HEK293 (cell line): ENCODE measurements around the gene TMIE.

Source experiments
- ATF2 ChIP-seq: fragments of 450-650 bp; formaldehyde crosslinking; IDR thresholded peaks from 2 replicates; pipeline ENCODE4 v1.5.1; 2016; ENCODE audit warnings: missing biosample characterization, missing genetic modification characterization, low read depth
- CTCF ChIP-seq: fragments of 450-650 bp; formaldehyde crosslinking; IDR thresholded peaks from 2 replicates; pipeline ENCODE4 v1.5.1; 2016; ENCODE audit warnings: missing biosample characterization, missing genetic modification characterization
- ZNF266 ChIP-seq: fragments of 450-650 bp; formaldehyde crosslinking; IDR thresholded peaks from 2 replicates; pipeline ENCODE4 v1.5.1; 2016; ENCODE audit warnings: missing biosample characterization, missing genetic modification characterization, low read depth
- ZNF274 ChIP-seq, 2 experiments: fragments of 200-500 bp in 1 of 2; fragments of 450-650 bp in 1 of 2; sonication (Bioruptor generic) in 1 of 2; formaldehyde crosslinking in 1 of 2; IDR thresholded peaks; 2 replicates each; pipeline versions ENCODE4 v1.5.1 to v1.6.1; 2014 to 2016; ENCODE audit warnings: borderline replicate concordance in 1 of 2, inconsistent platforms in 1 of 2, low read length in 1 of 2, missing biosample characterization in 1 of 2, missing genetic modification characterization in 1 of 2
- ZNF580 ChIP-seq: fragments of 450-650 bp; formaldehyde crosslinking; IDR thresholded peaks from 2 replicates; pipeline ENCODE4 v1.5.1; 2016; ENCODE audit warnings: missing biosample characterization, missing genetic modification characterization
- ZNF776 ChIP-seq: fragments of 450-650 bp; formaldehyde crosslinking; IDR thresholded peaks from 2 replicates; pipeline ENCODE4 v1.5.0; 2017; ENCODE audit warnings: missing biosample characterization, missing genetic modification characterization, borderline replicate concordance

- TF ChIP-seq ZNF776 (tag by site-specific recombination) (no peak), ZNF266 (tag by site-specific recombination) (no peak), CTCF (tag by site-specific recombination) (no peak), ATF2 (tag by site-specific recombination) (no peak), ZNF580 (no peak), ZNF274 (IDR thresholded peaks at IDR 0.05; ENCODE audit: low read length) (no peak), ZNF274 (tag by site-specific recombination; IDR thresholded peaks at IDR 0.05; ENCODE audit: borderline replicate concordance) (no peak)
Measured at GRCh38 chr3:46736006-46736872, 35.0 kb downstream of the TMIE start.
